HG03280 (cell line): ENCODE results near the gene PALMD.

Experiments
- ATAC-seq: cut with Tn5 transposase; IDR thresholded peaks from one replicate; pipeline ENCODE4 v1.9.1; 2021; ENCODE audit warnings: mild to moderate bottlenecking, moderate library complexity; ENCODE audit not compliant: unreplicated experiment

PALMD gene

DNA sequence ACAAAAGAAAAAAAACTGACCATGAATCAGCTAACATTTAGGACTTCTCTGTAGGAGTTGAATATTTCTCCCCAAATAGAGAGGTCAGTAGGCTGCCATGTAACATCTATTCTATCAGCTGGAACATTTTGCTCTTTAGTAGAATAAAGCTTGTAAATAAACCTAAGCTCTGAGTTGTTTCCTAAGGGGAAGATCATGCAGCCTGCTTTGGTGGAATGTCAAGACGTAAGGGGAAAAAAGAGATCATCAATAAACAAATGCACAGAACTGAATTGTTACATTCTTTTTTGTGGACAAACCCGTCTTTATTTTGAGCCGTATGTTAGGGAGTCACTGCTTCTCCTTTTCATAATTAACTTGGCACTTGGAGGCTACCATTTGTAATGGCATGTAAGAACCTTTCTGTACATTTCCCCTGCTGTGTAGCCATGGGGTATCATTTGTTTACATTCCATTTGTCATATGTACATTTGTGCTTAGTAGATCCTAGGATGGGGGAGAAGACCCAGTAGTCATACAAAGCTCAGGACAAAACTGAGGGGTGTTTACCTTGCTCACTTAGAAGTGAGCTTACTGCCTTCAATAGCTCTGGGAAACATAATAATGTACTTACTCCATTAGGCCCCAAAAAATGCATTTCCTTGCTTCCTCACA lies 10.8 kb upstream of the PALMD start:
- ATAC-seq, result no peak

DNA sequence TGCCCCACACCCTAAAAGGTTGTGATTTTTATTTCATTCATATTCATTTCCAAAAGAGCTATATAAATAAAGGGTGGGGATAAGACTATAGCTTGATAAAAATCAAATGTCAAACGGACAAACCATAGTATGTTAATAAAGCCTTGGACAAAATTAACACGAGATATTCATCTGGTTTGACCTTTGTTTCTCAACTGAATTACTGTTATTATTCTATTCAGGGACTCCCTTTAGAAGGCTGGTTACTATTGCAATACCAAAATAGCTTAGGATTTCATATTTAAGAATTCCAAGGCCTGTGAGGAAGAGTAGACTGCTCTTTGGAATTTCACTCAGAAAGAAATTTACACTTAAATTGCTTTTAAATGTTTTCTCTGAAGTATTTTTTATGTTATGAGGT lies 10.2 kb upstream of the PALMD start:
- ATAC-seq, result no peak

DNA sequence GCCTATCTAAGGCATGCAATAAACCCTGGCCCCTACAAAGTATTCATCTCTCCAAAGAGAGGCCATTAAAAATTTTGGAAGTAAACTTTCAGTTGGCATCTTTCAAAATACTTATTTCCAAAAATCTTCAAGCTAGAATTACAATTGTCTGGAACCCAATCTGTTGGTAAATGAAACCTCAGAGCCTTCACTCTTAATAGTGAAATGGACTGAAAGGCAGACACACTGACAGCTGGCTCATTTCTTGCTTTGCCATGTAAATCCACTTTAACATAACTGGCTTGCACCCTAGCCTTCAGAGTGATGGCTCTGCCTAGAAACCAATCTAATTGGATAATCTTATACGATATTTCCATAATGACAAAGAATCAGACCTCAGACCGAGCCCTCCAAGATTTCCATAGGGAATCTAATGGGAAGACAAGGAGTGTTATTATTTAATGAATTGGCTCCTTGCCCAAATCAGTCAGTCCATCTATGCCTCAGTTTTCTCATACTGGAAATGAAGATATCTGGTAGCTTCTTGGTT lies 9.2 kb upstream of the PALMD start:
- no peak for ATAC-seq

DNA sequence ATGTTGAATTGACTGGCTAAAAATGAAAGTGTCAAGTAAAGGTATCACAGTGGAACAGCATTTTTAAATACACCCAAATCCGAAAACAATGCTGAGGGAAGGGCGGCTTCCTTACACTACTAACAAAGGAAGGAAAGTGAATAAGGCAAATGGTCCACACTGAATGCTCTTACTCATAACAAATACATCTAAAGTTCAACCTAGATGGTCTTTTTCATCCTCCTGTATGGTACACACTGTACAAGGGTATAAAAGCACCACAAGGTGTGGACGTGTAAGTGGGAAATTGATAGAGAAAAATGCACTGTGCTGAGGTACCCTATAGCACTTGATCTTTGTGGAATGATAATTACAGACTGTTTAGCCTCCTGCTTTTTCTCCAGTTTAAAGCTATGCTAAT lies 7.1 kb upstream of the PALMD start:
- no peak for ATAC-seq

DNA sequence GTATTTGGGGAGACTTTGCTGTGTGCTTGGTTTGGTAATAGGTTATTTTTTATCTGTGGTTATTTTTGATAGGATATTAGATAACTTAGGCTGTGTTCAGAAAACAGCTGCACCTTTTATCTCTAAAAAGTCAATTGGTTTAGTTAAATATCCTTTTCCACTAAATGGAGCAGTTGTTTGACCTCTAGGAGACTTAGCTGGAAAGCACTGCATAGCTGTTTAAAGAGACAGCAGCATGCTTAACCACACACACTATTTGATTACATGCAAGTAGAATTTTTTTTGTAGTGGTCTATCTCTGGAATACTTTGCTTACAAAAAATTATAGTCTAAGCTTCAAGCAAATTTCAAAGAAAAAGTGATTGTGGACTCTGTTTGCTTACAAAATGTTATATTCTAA lies 6.5 kb upstream of the PALMD start:
- ATAC-seq, result no peak

DNA sequence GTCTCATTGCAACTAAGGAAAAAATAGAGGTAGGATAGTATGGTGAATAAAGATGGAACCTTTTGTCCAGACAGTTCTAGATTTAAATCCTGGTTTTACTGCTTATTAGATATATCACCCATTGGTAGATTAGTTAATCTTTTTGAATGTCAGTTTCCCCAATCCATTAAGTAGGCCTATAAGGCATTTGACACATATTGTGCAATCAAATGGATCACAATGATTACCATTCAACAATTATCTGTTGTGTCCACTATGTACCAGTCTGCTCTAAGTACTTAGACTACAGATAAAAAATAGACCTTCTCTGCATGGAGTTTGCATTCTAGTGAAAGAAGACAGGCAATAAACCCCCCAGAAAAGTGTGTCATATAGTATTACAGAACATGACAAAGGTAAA lies 6.0 kb upstream of the PALMD start:
- no peak for ATAC-seq

DNA sequence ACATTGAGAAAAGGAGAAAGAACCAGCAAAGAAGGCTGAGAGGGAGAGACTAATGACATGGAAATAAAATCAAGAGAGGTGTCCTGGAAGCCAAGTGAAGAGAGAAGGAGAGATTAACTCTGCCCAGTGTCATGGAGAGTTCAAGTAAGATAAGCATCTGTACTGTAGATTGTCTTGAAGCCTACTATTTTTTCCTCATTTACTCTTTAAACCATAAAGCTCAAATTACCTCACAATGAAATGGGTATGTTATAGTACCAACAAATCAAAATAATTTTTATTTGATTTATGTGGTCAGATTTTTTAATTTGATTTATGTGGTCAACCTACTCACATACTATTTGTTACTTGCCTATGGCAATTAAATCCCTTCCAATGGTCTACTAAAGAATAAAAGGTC lies 5.2 kb upstream of the PALMD start:
- ATAC-seq, result no peak

DNA sequence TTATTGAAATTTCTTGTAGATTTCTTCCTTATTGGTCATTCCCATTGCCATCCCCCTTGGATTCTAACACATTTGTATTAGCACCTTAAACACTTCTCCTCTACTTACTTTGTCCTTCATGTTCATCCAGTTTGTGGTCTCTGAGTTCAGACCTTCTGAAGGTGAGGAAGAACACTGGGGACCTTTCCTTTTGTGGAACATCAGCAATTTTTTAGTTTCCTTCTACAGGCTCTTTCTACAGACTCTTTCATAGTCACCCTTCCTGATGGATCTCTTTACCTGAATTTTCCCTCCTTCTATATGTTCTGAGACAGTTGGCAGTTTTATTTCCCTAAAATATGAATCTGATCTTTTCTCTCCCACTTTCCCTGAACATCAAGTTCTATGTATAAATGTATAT lies 4.4 kb upstream of the PALMD start:
- no peak for ATAC-seq

DNA sequence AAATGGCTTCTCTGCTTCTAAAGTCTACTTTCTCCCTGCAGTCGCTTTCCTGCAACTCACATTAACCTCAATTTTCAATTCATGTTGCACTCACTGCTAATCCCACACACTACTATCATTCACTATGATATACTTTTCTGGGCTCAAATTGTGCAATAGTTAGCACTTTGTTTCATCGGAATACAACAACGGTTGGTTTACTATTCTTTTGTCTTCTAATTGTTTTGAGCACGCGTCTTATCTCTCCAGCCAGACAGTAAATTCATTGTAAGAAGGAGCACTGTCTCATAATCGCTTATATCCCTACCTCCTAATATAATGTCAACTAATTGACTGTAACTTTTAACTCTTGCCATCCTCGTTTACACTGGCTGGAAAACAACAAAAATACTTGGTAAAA lies 3.9 kb upstream of the PALMD start:
- no peak for ATAC-seq

DNA sequence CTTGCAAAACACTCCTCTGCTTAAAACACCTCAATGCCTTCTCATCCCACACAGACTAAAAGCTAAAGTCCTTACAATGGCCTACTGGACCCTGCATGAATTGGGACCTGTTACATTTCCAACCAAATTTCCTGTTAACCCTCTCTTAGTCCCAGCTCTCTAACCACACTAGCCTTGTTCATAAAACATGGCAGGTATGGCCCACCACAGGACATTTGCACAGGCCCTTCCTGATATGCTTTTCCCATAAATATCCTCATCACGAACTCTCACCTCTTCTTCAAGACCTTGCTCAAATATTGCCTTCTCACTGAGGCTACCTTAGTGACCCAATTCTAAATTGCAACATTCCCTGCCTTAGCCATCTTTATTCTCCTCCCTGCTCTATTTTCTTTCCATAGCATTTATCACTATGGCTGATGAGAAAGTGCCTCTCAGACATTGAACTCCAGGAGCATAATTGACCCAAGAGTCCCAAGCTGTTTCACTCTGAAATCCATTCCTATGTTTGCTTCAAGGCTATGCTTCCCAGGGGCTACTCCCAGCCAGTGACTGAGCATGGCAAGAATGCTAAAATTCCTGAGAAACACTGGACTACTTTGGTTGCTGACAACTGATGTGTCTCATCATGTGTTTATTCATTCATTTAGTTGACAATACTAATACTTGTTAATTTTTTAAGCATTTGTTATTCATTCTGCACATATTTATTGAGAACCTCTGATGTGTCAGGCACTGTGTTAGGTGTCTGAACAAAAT lies 2.7 kb upstream of the PALMD start:
- ATAC-seq, result no peak

DNA sequence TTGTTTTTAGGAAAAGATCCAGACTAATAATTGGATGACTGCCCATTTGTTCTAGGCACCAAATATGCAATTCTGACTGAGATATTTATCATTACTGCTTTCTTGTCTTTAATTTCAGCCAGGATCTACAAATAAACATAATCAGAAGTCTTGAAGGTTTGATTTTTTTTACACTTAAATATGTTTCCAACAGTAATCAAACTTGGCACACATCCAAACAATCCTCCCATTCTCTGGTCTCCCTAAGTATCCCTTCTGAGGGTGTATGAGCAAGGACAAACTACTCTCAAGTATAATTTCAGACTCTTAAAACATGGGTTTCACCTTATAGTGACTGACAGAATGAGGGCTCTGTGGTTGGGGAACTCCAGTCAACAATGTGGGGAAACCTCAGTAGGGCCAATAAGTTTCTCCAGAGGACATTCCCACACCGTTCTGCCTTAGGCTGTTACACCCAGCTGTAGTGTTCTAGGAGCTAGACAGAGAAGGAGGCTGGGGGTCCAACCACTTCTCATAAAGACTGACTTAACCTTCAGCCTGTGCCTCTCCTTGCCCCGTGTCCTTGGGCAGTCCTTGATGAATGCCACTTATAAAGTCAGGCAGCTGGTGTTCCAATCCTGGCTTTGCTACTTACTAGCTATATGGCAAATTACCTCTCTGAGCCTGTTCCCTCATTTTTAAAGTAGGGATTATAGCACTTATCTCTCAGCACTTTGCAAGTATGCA lies 1.5 kb upstream of the PALMD start:
- no peak for ATAC-seq

DNA sequence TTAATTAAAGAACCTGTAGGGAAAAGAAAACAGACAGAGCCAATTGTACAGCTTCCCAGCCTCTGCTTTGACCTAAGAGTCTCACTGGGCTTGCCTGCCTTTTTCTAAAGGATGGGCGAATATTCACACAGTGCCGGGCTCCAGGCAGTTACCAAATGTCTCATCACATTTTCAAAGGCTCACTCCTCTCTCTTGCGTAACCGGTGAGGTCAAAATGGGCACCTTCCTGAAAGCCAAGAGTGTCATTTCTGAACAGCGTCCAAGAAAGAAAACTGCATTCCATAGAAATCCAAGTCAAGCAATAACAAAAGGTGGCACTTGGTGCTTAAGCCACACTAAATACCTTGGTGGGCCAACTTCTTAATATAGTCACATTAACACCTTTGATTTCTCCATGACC lies 710 bp upstream of the PALMD start:
- no peak for ATAC-seq

DNA sequence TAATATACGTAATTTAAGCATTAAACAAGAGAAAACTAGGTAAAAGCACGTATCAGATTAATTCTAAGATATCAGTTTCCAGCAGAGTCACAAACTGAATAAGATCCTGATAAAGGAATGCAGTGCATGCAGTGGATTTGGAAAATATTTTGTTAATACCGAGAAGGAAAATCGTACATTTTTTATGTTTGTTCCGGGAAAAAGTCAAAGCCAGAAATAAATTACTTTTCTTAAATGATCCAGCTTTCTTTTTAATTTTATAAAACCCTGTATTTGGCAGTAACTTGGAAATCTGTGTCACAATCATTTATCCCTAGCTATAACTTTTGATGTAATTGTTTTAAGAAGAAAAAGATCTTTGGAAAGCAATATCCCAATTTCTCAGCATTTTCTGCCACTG lies 955 bp downstream of the PALMD start:
- no peak for ATAC-seq

DNA sequence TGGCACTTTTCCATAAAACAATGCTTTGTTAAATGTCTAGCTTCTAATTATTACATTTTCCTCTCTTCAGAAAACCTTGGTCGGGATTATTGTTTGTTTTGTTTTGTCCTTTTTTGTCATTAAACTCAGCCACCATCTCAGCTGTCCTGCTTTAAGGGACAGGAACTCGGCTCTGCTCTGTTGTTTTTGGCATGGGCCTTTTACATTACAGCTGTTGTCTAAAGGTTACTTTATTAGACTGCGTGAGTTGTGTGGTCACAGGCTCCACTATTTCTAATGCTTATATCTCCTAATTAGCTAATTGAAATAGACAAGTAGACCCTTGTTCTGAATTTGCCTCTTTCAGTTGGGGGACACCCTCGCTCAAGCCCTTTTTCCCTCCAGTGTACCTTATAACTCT lies 1.6 kb downstream of the PALMD start:
- no peak for ATAC-seq

DNA sequence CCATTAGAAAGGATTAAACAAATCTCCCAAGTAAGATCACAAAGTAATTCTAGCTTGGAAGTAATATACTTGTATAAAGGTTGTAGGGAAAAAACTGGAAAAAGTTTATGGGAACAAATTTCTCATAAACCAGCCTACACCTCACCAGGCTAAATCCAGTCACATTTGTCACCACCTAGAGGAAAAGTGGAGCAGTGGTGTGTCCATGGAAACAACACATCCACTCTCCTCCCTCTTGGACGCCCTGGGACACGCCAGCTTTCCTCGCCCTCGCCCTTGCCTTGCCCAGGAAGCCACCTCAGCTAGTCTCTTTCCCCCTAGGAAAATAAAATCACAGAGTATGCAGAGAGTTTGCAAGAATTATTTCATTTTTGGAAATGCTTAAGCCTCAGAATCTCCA lies 2.2 kb downstream of the PALMD start:
- ATAC-seq, result no peak

DNA sequence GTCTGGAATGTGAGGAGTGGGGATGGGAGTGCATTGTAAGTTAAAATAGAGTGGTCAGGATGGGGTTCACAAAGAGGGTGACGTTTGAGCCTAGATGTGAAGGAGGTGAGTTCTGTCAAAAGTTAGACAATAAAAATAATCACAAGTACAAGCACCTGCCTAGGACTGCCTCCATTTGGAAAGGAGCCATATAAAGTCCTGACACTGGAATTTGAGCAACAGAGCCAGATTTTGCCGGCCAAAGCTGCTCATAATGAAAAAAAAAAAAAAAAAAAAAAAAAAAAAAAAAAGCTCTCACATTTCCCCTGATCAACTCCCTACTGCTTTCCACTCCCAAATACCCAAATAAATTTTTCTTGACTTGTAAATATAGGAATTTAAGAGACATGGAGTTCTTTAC lies 4.1 kb downstream of the PALMD start:
- no peak for ATAC-seq

DNA sequence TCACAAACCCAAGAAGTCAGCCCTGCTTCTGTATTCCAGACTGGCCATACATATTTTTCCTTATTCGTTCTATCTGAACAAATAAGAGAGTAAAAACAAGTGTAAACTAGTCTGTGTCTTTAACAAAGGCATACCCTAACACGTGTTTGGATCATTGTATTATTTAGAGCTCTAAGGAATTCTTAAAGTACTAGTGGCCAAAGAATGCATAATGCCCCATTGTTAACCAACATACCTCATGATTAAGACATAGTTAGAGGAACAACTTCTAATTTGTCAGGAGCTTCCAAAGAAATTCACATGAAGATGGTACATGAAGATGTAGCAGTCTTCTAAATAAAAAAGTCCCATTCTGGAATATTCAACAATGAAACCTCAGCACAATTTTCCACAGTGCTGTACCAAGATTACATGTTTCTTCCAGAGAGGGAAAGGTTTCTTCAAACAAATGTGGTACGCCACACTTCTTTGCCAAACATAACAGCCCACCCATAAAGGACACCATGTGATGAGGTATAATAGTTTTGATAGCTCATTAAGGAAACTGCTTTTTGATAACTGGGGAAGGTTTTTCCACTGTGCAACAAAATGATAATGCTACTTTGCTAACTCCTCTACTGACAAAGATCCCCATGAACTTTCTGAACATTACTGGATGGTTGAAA lies 5.0 kb downstream of the PALMD start:
- ATAC-seq, result no peak

DNA sequence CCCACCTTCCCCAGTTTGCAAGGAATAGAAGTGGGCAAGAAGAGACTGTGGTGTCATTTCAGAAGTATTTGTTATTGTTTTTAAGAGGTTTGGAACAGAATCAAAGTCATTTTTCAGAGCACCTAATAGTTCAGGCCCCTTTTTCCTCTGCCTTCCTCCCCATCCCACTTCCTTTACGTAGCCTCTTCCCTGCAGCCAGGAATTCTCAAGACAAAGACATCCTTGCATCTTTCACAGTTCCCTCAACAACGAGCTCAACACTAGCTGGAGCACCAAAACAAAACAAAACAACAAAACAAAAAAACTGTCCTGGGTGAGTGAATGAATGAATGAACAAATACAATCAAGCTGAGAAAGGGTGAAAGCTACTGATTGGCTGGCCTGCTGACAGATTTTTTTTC lies 7.0 kb downstream of the PALMD start:
- ATAC-seq, result no peak

DNA sequence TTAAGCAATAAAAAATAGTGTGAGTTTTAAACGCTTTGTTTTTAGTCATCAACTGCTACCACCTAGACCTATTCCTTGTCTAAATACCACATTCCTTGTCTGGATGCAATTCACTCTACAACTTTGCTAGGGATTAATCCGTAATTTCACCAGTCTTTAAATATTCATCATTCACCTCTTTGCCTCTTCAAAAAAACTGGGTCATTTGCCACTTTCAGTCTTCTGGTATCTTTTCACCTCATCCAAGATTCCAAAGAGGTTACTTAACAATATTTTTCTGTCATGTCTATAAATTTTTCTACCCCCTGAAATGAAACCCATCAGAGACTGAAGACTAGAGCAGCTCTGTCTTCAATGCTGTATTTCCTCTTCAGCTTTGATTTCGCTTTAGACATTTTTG lies 9.5 kb downstream of the PALMD start:
- ATAC-seq, result no peak

DNA sequence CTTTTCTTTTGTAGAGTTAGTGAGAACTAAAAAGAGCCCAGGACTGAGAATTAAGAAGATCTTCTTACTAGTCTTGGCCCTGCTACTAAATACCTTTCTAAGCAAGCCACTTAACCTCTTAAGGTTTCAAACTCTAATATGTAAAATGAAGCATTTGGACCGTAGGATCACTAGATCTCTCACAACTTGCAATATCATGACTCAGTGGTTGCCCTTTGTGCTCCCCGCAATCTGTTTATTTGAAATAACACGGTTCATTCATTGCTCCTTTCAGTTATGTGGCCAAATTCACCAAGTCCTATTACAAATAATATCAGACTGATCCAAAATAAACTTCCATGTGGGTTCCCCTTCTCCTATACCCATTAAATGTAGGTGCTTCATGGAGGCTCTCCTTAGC lies 10.8 kb downstream of the PALMD start:
- no peak for ATAC-seq

DNA sequence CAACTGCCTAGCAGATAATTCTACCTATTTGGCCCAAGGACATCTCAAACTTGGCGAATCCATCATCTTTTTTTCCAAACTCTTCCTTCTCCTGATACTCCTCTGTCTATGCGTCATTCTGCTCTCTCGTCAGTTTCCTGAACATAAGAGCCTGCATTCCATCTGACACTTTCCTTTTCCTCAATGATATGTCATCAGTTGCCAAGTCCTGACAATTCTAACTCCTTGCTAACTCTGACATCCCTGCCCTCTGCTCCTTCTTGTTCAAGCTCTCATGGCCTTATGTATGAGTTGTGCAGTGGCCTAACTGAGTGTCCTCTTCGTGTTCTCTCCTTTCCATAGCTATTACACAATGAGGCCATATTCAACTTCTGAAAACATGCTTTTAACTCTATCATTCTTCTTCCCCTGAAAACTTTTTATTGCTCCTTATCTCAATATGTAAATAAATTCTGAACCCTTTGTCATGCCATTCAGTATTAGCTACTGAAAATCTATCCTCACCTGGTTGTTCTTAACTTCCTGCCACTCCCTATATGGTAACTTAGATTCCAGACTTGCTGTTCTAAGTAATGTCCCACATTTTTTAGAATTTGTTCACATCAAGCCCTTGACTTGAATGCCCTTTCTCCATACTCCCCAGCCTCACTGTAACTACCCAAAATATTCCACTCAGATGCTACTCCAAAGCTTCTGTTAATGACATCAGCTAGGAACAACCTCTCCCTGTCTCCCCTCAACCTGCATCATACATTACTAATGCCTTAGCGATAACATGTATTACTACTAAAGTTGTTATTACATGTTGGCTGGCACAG lies 11.5 kb downstream of the PALMD start:
- ATAC-seq, result no peak
